ENCODE measurements around the gene BCAS3.

Gene BCAS3

DNA sequence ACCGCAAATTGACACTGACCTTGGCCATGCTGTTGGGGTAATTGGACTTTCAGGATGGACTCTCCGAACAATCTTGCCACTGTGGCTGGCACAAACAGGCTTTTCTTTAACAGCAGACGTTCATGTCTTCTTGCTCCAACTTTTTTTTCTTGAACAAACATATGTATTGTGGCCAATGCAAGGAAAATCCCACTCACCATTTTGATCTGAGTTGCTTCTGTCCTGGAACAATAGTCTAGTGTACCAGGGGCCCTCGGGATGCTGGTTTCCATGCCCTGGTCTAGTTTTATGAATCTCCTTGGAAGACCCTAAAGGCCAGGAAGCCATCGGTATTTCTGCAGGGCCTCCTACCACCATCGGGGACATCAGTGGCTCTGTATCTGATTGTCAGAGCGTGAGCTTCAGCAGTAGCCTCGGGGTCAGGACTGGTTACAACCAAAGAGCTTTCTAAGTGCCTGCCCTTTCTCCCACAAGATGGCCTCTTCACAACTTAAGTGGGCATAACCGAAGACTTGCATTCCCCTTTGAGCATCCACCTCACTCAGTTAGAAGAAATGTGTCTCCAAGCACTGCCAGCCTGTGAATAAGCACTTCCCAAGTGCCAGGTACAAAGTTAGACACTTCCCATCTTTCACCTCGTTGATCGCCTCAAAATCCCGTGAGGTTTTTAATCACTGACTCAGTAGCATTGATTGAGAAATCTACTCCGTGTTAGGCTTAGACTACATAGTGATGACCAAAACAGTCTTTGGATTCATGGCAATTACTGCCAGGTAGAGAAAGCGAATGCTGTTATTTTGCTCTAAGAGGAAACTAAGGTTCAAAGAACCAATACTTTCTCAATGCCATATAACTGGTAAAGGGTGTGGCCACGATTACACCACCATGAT, 635.0 kb downstream of the BCAS3 start:
- H3K4me2 ChIP-seq (ENCODE audit: low read length) = no peak overlapping the region
- no peaks in the 10 kb centered on the region for H3K27me3 ChIP-seq (ENCODE audit: insufficient read depth, low read length)
- no peak overlapping the region for H3K23ac ChIP-seq (ENCODE audit: low read length)
- no peaks in the 10 kb centered on the region for H3K79me2 ChIP-seq (ENCODE audit: control insufficient read depth, insufficient read depth, low read length, poor library complexity)
- H3K9me3 ChIP-seq (ENCODE audit: insufficient read depth, low read depth, low read length) = no peaks in the 10 kb centered on the region
- H2AFZ ChIP-seq (ENCODE audit: insufficient read depth, low read length, poor library complexity) = no peak overlapping the region
- no peaks in the 10 kb centered on the region for H3K79me1 ChIP-seq (ENCODE audit: low read length)
- H3K14ac ChIP-seq (ENCODE audit: low read length) = no peak overlapping the region
- no peak overlapping the region for H4K8ac ChIP-seq (ENCODE audit: low read depth, low read length)
- no peak overlapping the region for H2BK12ac ChIP-seq (ENCODE audit: low read length)
- no peak overlapping the region for H4K12ac ChIP-seq (ENCODE audit: low read depth, low read length)
- DNase-seq = peak in 1 of 2 donors; percentile 52
- H4K91ac ChIP-seq (ENCODE audit: low read depth, low read length) = no peak overlapping the region
- H2AK5ac ChIP-seq (ENCODE audit: low read length) = no peak overlapping the region
- no peak overlapping the region for H3K9ac ChIP-seq (ENCODE audit: low read length)
- H3K4me1 ChIP-seq (ENCODE audit: control insufficient read depth in 1 of 2, insufficient read depth in 2 of 2, low read length in 2 of 2) = peaks cover 0 to 14% of the 10 kb centered on the region in 2 experiments
- H2BK5ac ChIP-seq (ENCODE audit: low read depth, low read length, poor library complexity) = no peak overlapping the region
- H3K4me3 ChIP-seq (ENCODE audit: low read depth, low read length) = no peak overlapping the region
- no peak overlapping the region for H3K27ac ChIP-seq (ENCODE audit: low read depth, low read length)
- no peak overlapping the region for H3K4ac ChIP-seq (ENCODE audit: low read depth, low read length)
- no peak overlapping the region for H2BK120ac ChIP-seq (ENCODE audit: insufficient read depth, low read length, poor library complexity)
- WGBS (ENCODE audit: extremely low coverage, insufficient coverage, insufficient read length) = no CpG with 5 or more reads among the region's 15 CpGs
- H3K18ac ChIP-seq (ENCODE audit: low read length) = no peak overlapping the region
- H3K36me3 ChIP-seq (ENCODE audit: control insufficient read depth in 1 of 2, insufficient read depth in 2 of 2, low read length in 2 of 2) = no peaks in the 10 kb centered on the region

DNA sequence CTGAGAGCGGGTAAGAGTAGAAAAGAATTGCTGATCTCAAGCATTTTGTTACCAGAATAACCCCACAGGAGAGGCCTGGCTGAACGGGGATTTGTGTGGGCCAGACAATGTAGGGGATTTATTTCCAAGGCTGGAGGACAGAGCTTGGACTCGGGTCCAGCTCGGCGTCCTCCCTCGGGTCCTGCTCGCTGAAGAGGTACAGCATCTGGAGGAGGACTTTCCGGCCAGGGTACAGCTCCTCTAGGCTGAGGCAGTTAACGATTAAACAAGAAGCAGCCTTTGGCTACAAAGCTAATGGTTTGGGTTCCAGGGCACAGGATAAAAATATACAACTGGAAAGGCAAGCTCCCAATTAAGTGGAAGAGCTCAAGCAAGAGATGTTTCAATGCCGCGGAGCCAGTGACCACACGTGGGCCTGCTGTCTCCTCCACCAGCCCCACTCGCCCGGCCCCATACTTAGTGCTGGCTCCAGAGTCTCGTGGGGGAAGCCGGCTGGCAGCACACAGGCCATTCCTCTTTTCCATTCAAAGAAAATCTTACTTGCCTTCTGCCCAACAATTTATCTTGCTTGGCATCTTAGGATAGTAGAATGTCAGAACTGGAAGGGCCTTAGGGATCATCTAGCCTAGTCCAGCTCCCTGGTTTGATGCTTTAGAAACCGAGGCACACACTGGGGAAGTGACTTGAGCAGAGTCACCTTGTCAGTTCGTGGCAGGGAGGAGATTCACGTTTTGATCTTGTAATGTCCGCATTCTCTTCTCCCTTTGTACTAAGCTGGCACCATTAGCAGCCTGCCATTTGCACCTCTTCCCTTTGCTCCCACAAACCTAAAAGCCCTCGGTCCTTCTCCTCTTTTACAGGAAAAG, 636.0 kb downstream of the BCAS3 start:
- no CpG with 5 or more reads among the region's 21 CpGs for WGBS (ENCODE audit: extremely low coverage, insufficient coverage, insufficient read length)
- H3K9me3 ChIP-seq (ENCODE audit: insufficient read depth, low read depth, low read length) = no peaks in the 10 kb centered on the region

DNA sequence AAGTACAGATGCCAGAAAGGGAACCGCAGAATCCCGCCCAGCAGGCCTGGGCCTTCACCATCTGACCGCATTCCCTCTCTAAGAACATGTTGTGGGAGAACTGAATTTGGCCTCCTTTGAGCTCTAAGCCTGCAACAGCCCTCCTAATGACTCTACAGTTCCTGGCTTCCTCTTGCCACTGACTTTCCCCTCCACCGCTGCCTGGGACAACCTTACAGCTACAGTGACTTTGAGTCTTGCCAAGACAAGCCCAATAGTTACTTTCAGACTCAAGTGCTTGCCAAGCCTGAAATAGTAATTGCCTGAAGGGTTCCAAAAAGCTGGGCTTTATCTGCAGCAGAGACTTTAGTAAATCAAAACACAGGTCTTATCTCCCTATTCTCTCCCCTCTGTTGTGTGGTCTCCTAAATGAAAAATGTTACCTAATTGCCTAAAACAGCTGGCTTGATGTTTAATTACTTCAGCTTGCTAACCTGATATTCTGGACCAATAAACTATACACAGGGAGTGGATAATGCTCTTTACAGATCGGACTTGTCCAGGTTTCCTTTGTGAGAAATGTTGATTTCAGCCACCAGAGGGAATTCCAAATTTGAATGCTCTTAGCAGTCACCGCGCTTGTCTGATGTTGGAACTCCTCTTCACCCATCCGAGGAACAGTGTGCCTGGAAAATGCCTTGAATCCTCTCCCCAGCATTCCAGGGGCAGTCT, 636.9 kb downstream of the BCAS3 start:
- Histone ChIP-seq H3K14ac (ENCODE audit: low read length) (no peak overlapping the region), H4K8ac (ENCODE audit: low read depth, low read length) (peak overlapping the region; percentile 5)

More for the DNA sequence above, 636.0 kb downstream of the BCAS3 start:
- H2AK5ac ChIP-seq (ENCODE audit: low read length) = no peak overlapping the region
- H2BK12ac ChIP-seq (ENCODE audit: low read length) = no peak overlapping the region
- H3K9ac ChIP-seq (ENCODE audit: low read length) = no peak overlapping the region
- H4K12ac ChIP-seq (ENCODE audit: low read depth, low read length) = no peak overlapping the region
- H3K36me3 ChIP-seq (ENCODE audit: control insufficient read depth in 1 of 2, insufficient read depth in 2 of 2, low read length in 2 of 2) = no peaks in the 10 kb centered on the region
- H3K4me2 ChIP-seq (ENCODE audit: low read length) = no peak overlapping the region
- H3K4ac ChIP-seq (ENCODE audit: low read depth, low read length) = no peak overlapping the region
- H3K4me3 ChIP-seq (ENCODE audit: low read depth, low read length) = no peak overlapping the region
- peak overlapping the region; percentile 5 for H4K8ac ChIP-seq (ENCODE audit: low read depth, low read length)
- H3K23ac ChIP-seq (ENCODE audit: low read length) = no peak overlapping the region
- peaks cover 0 to 12% of the 10 kb centered on the region in 2 experiments for H3K4me1 ChIP-seq (ENCODE audit: control insufficient read depth in 1 of 2, insufficient read depth in 2 of 2, low read length in 2 of 2)
- H3K27me3 ChIP-seq (ENCODE audit: insufficient read depth, low read length) = no peaks in the 10 kb centered on the region
- DNase-seq = no peak
- H3K27ac ChIP-seq (ENCODE audit: low read depth, low read length) = no peak overlapping the region
- no peaks in the 10 kb centered on the region for H3K79me1 ChIP-seq (ENCODE audit: low read length)
- H3K18ac ChIP-seq (ENCODE audit: low read length) = no peak overlapping the region
- no peak overlapping the region for H2AFZ ChIP-seq (ENCODE audit: insufficient read depth, low read length, poor library complexity)
- no peak overlapping the region for H2BK120ac ChIP-seq (ENCODE audit: insufficient read depth, low read length, poor library complexity)
- H4K91ac ChIP-seq (ENCODE audit: low read depth, low read length) = no peak overlapping the region
- no peaks in the 10 kb centered on the region for H3K79me2 ChIP-seq (ENCODE audit: control insufficient read depth, insufficient read depth, low read length, poor library complexity)
- no peak overlapping the region for H3K14ac ChIP-seq (ENCODE audit: low read length)
- no peak overlapping the region for H2BK5ac ChIP-seq (ENCODE audit: low read depth, low read length, poor library complexity)

DNA sequence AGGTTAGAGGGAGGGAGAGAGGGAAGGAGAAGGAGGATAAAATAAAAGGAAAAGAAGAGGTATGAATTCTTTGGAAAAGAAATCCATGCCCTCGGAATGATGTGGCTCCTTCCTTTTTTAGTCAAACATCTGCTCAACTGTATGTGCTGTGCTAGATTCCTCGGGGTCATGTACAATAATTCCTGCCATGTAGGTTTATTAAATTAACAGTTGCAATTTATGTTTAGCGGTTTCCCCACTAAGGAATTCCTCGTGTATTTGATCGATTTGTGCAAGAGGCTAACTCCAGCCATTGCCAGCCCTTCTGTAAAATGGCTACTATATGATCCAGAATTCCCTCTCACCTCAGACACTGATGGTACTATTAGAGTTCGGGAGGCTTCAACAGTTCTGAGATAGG, 639.0 kb downstream of the BCAS3 start:
- Histone ChIP-seq H3K79me1 (ENCODE audit: low read length) (no peaks in the 10 kb centered on the region), H4K91ac (ENCODE audit: low read depth, low read length) (no peak overlapping the region), H3K27ac (ENCODE audit: low read depth, low read length) (no peak overlapping the region), H3K79me2 (ENCODE audit: control insufficient read depth, insufficient read depth, low read length, poor library complexity) (no peaks in the 10 kb centered on the region), H3K9me3 (ENCODE audit: insufficient read depth, low read depth, low read length) (no peaks in the 10 kb centered on the region), H3K18ac (ENCODE audit: low read length) (no peak overlapping the region), H2BK120ac (ENCODE audit: insufficient read depth, low read length, poor library complexity) (no peak overlapping the region), H3K14ac (ENCODE audit: low read length) (no peak overlapping the region), H3K4ac (ENCODE audit: low read depth, low read length) (no peak overlapping the region), H3K4me3 (ENCODE audit: low read depth, low read length) (no peak overlapping the region), H3K4me1 (ENCODE audit: control insufficient read depth in 1 of 2, insufficient read depth in 2 of 2, low read length in 2 of 2) (peaks cover 0 to 12% of the 10 kb centered on the region in 2 experiments), H2AFZ (ENCODE audit: insufficient read depth, low read length, poor library complexity) (no peak overlapping the region), H2BK12ac (ENCODE audit: low read length) (no peak overlapping the region), H3K4me2 (ENCODE audit: low read length) (no peak overlapping the region), H2AK5ac (ENCODE audit: low read length) (no peak overlapping the region), H4K8ac (ENCODE audit: low read depth, low read length) (no peak overlapping the region), H4K12ac (ENCODE audit: low read depth, low read length) (no peak overlapping the region), H2BK5ac (ENCODE audit: low read depth, low read length, poor library complexity) (no peak overlapping the region), H3K27me3 (ENCODE audit: insufficient read depth, low read length) (no peaks in the 10 kb centered on the region), H3K36me3 (ENCODE audit: control insufficient read depth in 1 of 2, insufficient read depth in 2 of 2, low read length in 2 of 2) (no peaks in the 10 kb centered on the region), H3K23ac (ENCODE audit: low read length) (no peak overlapping the region), H3K9ac (ENCODE audit: low read length) (no peak overlapping the region)
- WGBS (ENCODE audit: extremely low coverage, insufficient coverage, insufficient read length) = no CpG with 5 or more reads among the region's 6 CpGs
- no peak for DNase-seq

More for the DNA sequence above, 636.9 kb downstream of the BCAS3 start:
- Histone ChIP-seq H3K4ac (ENCODE audit: low read depth, low read length) (no peak overlapping the region), H2AK5ac (ENCODE audit: low read length) (no peak overlapping the region), H4K91ac (ENCODE audit: low read depth, low read length) (no peak overlapping the region), H3K36me3 (ENCODE audit: control insufficient read depth in 1 of 2, insufficient read depth in 2 of 2, low read length in 2 of 2) (no peaks in the 10 kb centered on the region), H4K12ac (ENCODE audit: low read depth, low read length) (no peak overlapping the region), H3K9ac (ENCODE audit: low read length) (no peak overlapping the region), H3K4me3 (ENCODE audit: low read depth, low read length) (no peak overlapping the region), H3K27ac (ENCODE audit: low read depth, low read length) (no peak overlapping the region), H2BK12ac (ENCODE audit: low read length) (no peak overlapping the region), H3K9me3 (ENCODE audit: insufficient read depth, low read depth, low read length) (no peaks in the 10 kb centered on the region), H3K23ac (ENCODE audit: low read length) (no peak overlapping the region), H3K4me1 (ENCODE audit: control insufficient read depth in 1 of 2, insufficient read depth in 2 of 2, low read length in 2 of 2) (peaks cover 0 to 12% of the 10 kb centered on the region in 2 experiments), H3K79me1 (ENCODE audit: low read length) (no peaks in the 10 kb centered on the region), H2BK5ac (ENCODE audit: low read depth, low read length, poor library complexity) (no peak overlapping the region), H2AFZ (ENCODE audit: insufficient read depth, low read length, poor library complexity) (no peak overlapping the region), H3K27me3 (ENCODE audit: insufficient read depth, low read length) (no peaks in the 10 kb centered on the region), H3K79me2 (ENCODE audit: control insufficient read depth, insufficient read depth, low read length, poor library complexity) (no peaks in the 10 kb centered on the region), H2BK120ac (ENCODE audit: insufficient read depth, low read length, poor library complexity) (no peak overlapping the region), H3K4me2 (ENCODE audit: low read length) (no peak overlapping the region), H3K18ac (ENCODE audit: low read length) (no peak overlapping the region)
- no peak for DNase-seq
- WGBS (ENCODE audit: extremely low coverage, insufficient coverage, insufficient read length) = no CpG with 5 or more reads among the region's 8 CpGs
